Activated CD8-positive, alpha-beta memory T cell treated with anti-CD3 and anti-CD28 coated beads, Interleukin-2, amount 50 U/mL, for 24 hours (primary cell): ENCODE measurements around the gene MFSD2A.
"Not testable (repeated sequence)": the region's sequence is repeated elsewhere in the genome, so short reads cannot be mapped to it uniquely, and the experiment has no call there.

Experiments
- DNase-seq: peaks from one replicate; pipeline ENCODE4 v3.0.0-alpha.2; 2020; ENCODE audit errors: extremely low read depth

Gene MFSD2A

DNA sequence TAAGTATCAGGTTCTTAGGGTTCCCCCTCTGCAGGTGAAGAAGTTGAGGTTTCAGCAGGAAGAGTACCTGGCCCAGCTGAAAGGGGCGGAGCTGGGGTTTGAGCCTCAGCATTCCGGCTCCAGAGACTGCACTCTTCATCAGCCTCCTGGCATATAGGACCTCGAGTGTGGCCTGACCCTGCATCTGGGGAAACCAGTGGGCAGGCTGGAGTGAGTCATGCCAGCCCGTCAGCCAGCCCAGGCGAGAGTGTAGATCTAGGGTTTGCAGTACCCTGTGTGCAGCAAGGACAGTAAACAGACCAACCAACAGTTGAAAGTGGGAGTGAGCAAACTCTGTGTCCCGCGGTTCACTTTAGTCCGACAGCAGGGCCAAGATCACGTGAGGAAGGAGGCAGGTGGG is 14.1 kb downstream of the MFSD2A start:
- no peak for DNase-seq

DNA sequence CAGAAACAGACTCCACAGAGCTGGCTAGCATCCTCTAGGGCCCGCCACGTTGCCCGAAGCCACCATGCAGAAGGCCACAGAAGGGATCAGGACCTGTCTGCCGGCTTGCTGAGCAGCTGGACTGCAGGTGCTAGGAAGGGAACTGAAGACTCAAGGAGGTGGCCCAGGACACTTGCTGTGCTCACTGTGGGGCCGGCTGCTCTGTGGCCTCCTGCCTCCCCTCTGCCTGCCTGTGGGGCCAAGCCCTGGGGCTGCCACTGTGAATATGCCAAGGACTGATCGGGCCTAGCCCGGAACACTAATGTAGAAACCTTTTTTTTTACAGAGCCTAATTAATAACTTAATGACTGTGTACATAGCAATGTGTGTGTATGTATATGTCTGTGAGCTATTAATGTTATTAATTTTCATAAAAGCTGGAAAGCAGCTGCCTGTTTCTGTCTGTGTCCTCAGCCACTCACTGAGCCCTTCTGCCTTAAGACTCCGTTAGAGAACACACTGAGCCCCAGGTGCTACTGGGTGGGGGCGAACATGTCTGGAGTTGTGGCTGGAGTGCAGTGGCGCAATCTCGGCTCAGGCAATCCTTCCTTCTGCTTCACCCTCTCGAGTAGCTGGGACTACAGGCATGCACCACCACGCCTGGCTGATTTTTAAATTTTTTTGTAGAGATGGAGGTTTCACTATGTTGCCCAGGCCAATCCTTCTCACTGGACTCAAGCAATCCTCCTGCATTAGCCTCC is 14.8 kb downstream of the MFSD2A start:
- DNase-seq, result no peak

DNA sequence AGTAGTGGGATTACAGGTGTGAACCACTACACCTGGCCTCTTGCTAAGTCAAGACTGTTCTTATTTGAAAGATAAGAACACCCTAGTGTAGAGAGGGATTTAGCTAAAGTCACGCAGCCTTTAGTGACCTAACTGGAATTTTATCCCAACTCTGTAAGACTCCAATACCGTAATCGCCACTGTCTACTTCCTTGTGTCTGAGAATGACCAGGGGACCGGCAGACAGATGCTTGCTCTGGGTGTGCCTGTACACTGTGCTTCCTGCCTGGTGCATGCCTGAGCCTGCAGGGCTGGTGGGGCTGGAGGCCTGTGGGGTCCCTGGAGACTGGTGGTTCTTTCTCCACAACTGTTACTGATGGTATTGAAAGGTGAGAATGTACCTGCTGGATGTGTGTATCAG is 15.3 kb downstream of the MFSD2A start:
- no peak for DNase-seq

DNA sequence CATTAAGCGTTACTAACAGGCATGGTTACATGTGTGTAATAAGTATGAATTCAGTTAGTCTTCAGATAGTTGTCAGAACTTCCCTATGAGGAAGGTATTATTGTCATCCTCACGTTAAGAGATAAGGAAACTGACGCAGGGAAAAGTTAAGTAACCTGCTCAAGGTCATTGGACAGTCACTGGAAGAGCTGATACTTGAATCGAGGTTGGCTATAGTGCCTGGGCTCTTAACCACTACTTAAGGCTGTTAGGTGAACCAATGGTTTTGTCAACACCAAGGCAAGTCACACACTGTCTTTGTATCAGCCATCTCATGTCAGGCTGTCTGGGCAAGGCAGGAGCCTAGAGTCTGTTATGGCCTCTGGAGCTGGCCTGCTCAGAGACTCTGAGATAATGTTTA is 16.2 kb downstream of the MFSD2A start:
- no peak for DNase-seq

DNA sequence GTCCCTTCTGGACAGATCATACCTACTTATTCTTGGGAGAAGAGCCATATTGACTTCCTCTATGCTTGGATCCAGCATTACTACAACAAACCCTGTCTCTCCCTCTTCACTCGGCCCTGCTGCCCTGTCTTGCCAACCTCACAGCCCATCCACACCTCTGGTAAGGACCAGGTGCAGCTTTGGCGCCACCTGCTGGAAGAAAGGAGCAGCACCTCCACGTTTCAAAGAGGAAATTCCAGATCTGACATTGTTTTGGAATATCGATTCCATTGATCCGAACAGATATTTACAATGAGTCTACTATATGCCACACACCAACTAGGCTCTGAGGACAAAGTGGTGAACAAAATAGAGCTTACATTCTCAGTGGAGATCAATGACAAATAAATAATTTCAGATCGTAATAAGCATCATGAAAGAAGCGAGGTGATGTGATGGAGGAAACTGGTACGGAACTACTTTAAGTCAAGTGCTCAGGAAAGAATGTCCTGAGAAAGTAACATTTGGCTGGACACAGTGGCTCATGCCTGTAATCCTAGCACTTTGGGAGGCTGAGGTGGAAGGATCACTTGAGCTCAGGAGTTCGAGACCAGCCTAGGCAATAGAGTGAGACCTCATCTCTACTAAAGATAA is 18.7 kb downstream of the MFSD2A start:
- DNase-seq, result peak; percentile 33

DNA sequence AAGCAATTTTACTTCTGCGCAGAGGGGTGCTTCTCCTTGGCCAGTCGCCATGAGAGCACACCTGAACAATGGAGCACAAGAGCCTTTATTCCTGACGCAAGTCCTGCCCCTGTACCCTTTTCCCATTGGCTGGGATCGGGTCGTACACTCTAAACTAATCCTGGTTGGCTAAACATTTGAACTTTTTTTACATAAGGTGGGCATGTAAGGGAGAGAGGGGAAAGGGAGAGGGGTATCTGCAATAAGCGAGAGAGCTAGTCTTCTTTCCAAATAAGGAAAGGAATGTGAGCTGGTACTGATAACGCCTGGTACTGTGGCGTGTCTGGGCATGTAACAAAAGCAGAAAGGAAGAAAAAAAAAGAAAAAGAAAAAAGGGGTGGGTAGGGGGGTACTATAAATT is 21.8 kb downstream of the MFSD2A start:
- DNase-seq, result no peak

DNA sequence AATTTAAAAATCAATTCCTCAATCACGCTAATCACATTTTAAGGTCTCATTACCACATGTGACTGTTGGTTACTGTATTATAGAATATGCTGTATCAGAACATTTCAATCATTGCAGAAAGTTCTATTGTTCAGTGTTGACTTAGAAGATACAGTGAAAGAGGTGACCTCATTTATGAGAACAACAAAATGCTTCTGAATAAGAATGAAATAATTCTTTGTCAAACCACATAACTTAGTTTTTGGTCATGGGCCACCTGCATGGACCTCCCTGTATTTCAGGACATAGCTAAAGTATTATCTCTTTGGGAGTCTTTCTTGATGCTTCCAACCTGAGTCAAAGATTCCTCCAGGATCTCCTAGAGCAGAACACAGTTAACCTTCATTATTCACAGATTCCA is 22.3 kb downstream of the MFSD2A start:
- no peak for DNase-seq

DNA sequence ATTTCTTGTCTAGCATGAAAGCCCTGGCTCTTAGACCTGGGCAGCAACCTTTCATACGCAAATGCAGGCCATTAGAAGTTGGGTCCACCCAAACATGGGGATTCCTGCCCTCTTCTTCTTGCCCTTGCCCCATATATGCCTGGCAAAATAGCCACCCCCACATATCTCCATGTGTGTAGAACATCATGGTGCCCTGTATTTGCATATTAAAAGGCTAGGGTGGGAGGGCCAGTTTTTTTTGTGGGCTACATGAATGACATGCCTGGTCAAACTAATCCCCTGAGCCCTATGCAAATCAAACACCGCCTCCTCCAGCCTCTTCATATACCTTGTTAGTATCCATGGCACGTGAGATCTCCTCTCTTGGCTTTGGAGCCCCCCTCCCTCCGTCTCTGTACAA is 24.7 kb downstream of the MFSD2A start:
- no peak for DNase-seq

DNA sequence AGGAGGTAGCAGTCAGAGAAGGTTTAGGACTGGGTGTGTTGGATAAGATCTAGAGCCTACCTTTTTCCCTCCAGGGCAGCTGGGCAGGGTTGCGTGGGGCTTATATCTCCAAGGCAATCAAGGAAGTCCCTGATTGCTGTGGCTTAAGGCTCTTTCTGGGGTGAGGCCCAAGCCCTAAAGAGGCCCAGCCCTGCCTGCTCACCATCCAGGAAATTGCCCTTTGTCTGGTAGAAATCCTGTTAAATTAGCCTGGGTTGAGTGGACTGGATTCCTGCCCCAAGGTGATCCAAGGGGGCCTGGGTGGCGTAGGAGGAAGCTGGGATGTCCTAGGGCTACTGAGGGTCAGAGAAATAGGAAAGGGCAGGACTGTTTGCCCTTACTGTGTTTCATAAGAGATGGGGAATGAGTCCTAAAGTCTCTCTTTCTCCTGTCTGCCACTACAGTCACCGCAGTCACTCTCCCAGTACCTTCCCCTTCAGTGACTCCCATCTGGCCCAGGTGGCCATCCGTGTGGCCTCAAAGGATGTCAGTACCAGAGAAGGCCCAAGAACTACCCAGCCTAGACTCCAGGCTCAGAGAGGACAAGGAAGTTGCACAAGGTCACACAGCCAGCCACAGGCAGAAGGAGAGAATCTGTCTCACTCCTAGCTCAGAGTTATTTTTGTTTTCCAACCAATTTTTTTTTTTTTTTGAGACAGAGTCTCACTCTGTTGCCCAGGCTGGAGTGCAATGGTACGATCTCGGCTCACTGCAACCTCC is 25.8 kb downstream of the MFSD2A start:
- DNase-seq, result no peak

DNA sequence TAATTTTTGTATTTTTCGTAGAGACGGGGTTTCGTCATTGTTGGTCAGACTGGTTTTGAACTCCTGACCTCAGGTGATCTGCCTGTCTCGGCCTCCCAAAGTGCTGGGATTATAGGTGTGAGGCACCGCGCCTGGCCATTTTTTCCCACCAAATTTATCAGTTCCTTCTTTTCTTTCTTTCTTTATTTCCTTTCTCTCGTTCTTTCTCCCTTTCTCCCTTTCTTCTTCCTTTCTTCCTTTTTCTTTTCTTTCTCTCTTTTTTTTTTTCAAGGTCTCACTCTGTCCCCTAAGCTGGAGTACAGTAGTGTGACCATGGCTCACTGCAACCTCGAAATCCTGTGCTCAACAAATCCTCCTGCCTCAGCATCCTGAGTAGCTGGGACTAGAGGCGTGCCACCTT is 26.4 kb downstream of the MFSD2A start:
- DNase-seq, result no peak

DNA sequence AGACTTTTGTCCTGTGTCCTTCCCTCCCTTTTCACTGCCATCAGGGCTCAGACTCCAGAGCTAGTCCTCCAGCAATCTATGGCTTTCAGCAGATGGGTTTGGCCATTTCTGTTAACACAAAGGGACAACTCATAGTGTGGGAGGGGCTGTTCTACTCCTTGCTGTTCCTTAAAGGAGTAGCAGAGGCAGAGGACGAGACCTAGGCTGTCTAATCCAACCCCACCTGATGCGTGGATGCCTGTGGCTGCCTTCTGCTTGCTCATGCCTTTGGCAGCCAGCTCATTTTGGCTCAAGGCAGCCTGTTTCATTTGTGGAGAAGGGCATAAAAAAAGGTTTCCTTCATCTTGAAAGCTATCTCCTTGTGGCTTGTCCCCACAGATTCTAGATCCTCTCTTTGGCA is 27.0 kb downstream of the MFSD2A start:
- no peak for DNase-seq

DNA sequence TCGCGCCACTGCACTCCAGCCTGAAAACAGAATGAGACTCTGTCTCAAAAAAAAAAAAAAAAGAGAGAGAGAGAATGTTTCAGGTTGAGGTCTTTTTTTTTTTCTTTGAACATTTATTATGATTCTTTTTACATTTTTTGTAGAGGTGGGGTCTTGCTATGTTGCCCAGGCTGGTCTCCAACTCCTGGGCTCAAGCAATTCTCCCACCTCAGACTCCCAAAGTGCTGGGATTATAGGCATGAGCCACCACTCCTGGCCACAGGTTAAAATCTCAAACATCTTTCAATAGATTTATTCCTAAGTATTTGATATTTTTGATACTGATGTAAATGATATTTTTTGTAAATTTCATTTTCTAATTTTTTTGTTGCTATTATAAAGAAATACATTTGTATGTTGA is 29.5 kb downstream of the MFSD2A start:
- not testable (repeated sequence) for DNase-seq

DNA sequence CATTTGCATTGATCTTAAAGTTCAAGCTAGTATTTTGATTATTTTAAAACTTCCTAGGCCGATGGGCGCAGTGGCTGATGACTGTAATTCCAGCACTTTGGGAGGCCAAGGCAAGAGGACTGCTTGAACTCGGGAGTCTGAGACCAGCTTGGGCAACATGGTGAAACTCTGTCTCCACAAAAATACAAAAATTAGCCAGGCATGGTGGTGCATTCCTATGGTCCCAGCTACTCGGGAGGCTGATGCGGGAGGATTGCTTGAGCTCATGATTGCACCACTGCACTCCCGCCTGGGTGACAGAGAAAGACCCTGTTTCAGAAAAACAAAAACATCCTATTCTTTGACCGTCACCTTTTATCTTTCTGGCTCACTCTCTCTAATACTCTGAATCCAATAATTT is 30.0 kb downstream of the MFSD2A start:
- no peak for DNase-seq

DNA sequence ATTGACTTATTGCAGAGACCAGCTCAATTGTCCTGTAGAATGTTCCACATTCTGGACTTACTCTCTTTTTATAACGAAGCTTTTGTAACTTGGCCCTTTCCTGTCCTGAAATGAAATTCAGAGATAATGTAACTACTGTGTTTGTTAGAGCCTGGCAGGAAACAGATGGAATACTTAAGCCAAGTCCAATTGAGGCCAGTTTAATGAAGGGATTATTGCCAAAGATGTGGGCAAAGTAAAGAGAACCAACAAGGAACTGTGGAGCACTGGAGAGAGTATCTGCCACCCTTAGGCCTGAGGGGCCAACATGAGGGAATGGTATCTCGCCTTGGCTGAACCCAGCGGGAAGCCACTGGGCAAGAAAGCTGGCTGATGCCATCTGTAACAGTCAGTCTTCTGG is 32.9 kb downstream of the MFSD2A start:
- DNase-seq, result no peak

DNA sequence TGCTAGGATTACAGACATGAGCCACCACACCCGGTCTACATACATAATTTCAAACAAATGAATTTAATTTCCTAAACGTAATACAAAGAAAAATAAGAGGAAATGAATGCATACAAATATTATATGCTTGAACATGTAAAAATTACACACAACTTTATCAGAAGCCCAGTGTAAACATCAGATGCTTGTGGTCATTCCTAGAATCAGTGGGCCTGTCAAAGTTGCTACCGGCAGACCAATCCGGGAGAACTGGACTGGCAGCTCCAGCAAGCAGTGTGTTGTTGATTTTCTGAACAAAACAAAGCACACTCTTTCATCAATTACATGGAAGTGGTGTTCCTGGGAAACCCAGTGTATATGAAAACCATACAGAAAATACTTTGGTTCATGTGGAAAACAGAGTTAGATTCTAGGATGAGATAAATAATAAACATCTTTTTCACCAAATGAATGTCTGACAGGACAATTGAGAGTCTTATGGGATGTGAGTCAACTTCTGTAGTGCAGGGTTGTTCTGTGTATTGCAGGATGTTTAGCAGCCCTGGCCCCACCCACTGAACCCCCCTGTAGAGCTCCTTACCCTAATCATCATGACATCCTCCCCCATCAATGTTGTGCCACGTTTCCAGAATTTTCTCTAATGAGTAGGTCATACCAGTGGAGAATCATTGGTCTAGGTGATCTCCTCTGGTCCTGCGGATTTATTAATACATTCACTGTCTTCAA is 33.8 kb downstream of the MFSD2A start:
- no peak for DNase-seq

DNA sequence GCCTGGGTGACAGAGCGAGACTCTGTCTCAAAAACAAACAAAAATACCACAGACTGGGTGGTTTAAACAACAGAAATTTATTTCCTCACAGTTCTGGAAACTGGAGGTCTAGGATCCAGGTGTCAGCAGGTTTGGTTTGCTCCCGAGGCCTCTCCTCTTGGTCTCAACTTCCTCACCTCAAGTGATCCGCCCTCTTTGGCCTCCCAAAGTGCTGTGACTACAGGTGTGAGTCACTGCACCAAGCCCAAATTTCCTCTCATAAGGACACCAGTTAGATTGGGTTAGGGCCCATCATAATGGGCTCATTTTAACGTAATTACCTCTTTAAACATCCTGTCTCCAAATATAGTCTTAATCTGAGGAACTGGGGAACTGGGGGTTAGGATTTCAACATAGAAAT is 35.5 kb downstream of the MFSD2A start:
- no peak for DNase-seq

DNA sequence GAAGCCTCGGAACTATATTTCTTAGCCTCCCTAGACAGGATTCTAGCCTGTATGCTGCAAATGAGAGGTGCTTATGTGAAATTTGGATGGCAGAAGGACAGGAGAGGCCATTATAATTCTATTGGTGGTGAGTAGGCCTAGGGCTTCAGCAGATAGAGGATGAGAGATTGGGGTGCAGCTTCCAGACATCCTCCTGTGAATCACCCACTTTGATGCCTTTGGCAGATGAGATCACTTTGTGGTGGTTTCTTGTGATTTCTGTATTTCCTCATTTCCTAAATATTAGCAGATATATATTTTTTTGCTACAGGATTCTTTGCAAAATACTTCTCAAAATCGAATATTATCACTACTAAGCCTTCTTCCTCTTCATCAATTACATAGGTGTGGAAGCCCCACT is 37.3 kb downstream of the MFSD2A start:
- DNase-seq, result no peak

DNA sequence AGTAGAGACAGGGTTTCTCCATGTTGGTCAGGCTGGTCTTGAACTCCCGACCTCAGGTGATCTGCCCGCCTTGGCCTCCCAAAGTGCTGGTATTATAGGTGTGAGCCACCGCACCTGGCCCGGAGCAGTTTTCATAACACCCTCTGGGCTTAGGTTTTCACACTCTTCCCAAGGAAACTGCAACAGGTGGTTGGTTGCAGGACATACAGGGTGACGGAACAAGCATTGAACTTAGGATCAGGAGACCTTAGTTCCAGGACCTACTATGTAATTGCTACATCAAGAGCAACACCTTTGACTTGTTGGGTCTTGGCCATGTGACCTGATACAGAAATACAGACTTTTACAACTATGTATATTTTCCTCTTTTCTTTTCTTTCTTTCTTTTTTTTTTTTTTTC is 37.9 kb downstream of the MFSD2A start:
- DNase-seq, result no peak

DNA sequence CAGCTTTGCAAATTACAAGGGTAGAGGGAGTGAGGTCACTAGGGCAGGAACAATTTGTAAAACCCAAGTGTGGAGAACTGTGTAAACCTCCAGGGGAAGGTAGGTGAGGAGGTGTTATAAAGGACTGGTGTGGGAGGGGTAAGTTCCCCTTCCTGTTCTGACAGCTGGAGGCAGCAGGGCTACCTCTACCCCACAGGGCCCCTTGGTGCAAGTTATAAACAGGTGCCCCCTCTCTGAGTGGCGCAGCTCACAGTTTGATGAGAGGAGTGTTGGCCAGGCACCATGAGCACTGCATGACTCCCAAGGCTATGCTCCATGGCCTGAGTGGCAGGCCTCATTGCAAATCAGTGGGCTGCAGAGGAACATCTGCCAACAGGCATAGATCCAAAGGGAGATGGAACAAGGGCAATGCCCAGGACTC is 41.0 kb downstream of the MFSD2A start:
- no peak for DNase-seq

DNA sequence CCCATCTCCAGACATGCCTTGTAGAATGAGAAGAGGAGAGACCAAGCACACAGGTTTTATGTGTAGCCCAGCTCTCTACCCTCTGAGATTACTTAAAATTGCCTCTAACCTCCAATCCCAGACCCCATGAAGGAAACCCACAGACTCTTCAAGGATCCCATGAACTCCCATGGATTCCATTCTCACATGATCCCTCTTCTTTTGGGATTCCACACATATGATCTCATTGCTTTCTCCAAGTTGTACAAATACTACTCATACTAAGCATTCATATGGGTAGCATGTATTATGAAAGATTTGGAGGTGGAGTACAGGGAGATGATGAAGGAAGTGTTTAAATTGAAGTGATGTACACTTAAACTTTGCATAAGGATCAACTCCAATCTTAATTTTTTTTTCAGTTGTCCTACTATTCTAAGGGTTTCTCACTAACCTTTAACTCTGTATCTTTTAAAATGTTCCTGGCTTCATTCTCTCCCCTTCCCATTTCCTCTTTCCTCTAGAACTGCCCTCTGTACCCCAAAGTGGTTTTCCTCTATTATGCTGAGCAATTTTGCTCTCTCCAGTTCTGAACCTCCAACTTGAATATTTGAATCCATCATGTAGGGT is 41.6 kb downstream of the MFSD2A start:
- DNase-seq, result no peak

DNA sequence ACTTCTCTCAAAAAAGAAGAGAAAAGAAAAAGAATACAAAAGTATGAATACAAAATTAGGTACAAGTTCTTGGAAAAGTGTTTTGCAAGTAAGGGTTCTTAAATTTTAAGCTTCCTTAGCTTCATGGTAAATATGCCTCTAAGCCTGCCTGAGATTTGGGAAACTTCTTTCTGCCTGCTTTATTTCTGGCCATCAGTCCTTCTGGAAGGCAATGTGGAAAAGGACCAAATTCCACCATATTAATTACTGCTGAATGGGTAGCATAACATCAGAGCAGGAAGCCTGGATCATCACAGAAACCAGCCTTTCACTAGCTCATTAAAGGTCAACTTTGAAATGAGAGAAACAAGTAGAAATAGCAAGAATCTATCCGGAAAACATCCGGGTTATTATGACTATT is 46.5 kb downstream of the MFSD2A start:
- no peak for DNase-seq
